GM12874 (cell line): ENCODE data around the gene DDAH1.

Experiments used
- CTCF ChIP-seq: IDR thresholded peaks from 2 replicates; pipeline ENCODE4 v1.5.1; 2011; ENCODE audit warnings: low read depth, mild to moderate bottlenecking, control low read depth, low read length, moderate library complexity; ENCODE audit not compliant: insufficient read depth

DDAH1 gene

GRCh38 chr1:85467036-85467435 is 2.1 kb upstream of the DDAH1 start:
- no peak for TF ChIP-seq CTCF

GRCh38 chr1:85465786-85466134 is 801 bp upstream of the DDAH1 start:
- TF ChIP-seq CTCF, result no peak

- TF ChIP-seq CTCF, result no peak
Measured at GRCh38 chr1:85464497-85465098, 361 bp downstream of the DDAH1 start.

GRCh38 chr1:85463731-85464496 is 1.0 kb downstream of the DDAH1 start:
- TF ChIP-seq CTCF, result no peak

- TF ChIP-seq CTCF, result no peak
Measured at GRCh38 chr1:85462931-85463649, 1.9 kb downstream of the DDAH1 start.

- no peak for TF ChIP-seq CTCF
Measured at GRCh38 chr1:85461216-85461918, 3.6 kb downstream of the DDAH1 start.

GRCh38 chr1:85460555-85461088 is 4.3 kb downstream of the DDAH1 start:
- no peak for TF ChIP-seq CTCF
